Measurements from ENCODE around the gene ZNF423.

Gene ZNF423

DNA sequence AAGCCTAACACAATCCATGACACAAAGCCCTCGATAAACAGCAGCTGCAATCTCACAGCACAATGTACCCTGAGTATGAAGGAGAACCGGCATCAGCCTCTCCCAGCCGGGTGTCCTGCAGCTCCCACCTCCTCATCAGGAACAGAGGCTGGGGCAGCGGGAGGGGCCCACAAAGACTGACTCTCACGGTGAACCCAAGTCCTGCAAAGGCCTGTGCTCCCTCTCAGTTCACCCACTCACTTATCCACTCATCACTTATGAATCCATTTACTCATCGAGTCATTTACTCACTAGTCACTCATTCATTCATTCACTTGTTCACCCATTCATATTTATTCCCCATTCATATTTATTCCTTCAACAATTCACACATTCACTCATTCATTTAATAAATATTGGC is 11.6 kb downstream of the ZNF423 start:
- intact Hi-C loops (cut with DNase I; ENCODE audit: low total_unique reads): no loop called here
- no peak for DNase-seq
- no peaks in the 10 kb centered on the region for H3K27me3 ChIP-seq
- no peak overlapping the region for H3K27ac ChIP-seq
- H3K4me1 ChIP-seq: peaks cover 0 to 2% (median under 1%) of the 10 kb centered on the region in 4 donors
- H3K4me3 ChIP-seq: no peak overlapping the region
- TF ChIP-seq, protein P1, sequence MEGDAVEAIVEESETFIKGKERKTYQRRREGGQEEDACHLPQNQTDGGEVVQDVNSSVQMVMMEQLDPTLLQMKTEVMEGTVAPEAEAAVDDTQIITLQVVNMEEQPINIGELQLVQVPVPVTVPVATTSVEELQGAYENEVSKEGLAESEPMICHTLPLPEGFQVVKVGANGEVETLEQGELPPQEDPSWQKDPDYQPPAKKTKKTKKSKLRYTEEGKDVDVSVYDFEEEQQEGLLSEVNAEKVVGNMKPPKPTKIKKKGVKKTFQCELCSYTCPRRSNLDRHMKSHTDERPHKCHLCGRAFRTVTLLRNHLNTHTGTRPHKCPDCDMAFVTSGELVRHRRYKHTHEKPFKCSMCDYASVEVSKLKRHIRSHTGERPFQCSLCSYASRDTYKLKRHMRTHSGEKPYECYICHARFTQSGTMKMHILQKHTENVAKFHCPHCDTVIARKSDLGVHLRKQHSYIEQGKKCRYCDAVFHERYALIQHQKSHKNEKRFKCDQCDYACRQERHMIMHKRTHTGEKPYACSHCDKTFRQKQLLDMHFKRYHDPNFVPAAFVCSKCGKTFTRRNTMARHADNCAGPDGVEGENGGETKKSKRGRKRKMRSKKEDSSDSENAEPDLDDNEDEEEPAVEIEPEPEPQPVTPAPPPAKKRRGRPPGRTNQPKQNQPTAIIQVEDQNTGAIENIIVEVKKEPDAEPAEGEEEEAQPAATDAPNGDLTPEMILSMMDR (IDR thresholded peaks at IDR 0.05): no peak
- no peaks in the 10 kb centered on the region for H3K9me3 ChIP-seq
- no peaks in the 10 kb centered on the region for H3K36me3 ChIP-seq

DNA sequence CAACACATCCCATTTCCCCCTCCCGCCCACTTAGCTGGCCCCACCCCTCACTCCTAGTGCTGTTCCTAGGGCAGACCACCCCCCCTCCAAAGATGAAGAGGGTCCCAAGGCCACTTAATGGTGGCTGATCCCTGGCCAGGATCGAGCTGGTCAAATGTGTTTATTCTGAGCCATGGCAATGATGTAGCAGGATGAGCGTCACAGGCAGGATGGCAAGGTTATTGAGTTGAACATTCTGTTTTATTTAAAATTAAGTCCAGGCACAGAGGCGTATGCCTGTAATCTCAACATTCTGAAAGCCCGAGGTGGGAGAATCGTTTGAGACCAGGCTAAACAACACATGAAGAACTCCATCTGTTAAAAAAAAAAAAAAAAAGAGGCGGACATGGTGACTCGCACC is 12.2 kb downstream of the ZNF423 start:
- Histone ChIP-seq H3K4me3 (no peak overlapping the region), H3K9me3 (no peaks in the 10 kb centered on the region), H3K27ac (no peak overlapping the region), H3K4me1 (peaks cover 0 to 7% (median 3%) of the 10 kb centered on the region in 4 donors), H3K27me3 (peaks cover 0 to under 1% of the 10 kb centered on the region in 2 donors), H3K36me3 (no peaks in the 10 kb centered on the region)
- DNase-seq: no peak
- intact Hi-C loops (cut with DNase I; ENCODE audit: low total_unique reads): no loop called here
- TF ChIP-seq, protein P1 (IDR thresholded peaks at IDR 0.05): no peak

DNA sequence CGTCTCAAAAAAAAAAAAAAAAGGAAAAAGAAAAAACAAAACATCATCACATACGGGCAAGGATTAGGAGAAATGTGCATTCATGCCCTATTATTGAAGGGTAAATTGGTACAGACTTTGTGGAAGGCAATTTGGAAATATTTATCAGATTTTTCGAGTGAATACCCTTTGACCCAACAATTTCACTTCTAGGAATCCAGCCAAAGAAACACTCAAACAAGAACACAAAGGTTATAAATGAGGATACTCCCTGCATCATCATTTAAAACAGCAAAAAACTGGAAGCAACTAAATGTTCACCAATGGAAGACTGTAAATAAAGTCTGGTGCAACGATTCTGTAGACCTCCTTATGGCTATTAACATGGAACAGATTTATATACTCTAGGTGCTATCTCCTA is 12.9 kb downstream of the ZNF423 start:
- no peak overlapping the region for H3K4me3 ChIP-seq
- no peaks in the 10 kb centered on the region for H3K9me3 ChIP-seq
- intact Hi-C loops (cut with DNase I; ENCODE audit: low total_unique reads): no loop called here
- TF ChIP-seq, protein P1 (IDR thresholded peaks at IDR 0.05): no peak
- H3K27ac ChIP-seq: no peak overlapping the region
- H3K36me3 ChIP-seq: no peaks in the 10 kb centered on the region
- no peak for DNase-seq
- peaks cover 0 to 15% (median 7%) of the 10 kb centered on the region in 4 donors for H3K4me1 ChIP-seq
- peaks cover 0 to 6% of the 10 kb centered on the region in 2 donors for H3K27me3 ChIP-seq

DNA sequence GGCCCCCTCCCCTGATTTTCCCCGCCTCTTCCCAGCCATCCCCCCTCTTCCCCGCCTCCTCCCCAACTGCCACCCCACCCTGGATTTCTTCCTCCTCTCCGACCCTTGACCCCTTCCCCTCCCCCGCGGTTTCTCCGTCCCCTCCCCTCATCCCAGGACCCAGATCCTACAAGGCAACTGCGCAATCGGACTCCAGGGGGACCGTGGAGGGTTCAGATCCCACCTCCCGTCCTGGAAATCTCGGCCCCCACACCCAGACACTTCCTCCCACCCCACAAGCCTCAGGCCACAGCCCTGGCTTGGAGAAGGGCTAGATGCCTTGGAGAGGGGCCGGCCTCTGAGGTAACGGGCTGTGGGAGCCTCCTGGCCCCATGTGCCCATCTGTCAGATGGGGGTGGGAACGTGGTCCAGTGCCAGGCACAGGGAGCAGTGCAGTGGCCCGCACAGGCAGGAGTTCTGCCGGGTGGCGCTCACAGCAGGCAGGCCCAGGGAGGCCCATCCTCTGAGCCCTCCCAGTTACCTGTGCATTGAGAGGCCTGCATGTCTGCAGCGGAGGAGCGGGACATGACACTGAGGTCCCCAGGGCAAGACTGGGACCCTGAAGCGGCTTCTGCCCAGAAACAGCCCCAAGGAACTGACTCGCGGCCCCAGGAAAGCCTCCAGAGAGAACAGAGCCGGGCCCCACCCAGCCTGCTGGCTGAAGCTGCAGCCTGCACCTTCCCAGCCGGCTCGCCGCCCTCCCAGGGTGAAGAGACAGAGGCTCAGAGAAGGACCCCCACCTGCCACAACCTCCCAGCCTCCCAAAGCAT is 16.7 kb downstream of the ZNF423 start:
- peaks cover 13 to 51% (median 41%) of the 10 kb centered on the region in 4 donors for H3K4me1 ChIP-seq
- H3K27me3 ChIP-seq: peaks cover 0 to 6% of the 10 kb centered on the region in 2 donors
- H3K27ac ChIP-seq: peak overlapping the region in 1 of 2 donors; percentile 16

DNA sequence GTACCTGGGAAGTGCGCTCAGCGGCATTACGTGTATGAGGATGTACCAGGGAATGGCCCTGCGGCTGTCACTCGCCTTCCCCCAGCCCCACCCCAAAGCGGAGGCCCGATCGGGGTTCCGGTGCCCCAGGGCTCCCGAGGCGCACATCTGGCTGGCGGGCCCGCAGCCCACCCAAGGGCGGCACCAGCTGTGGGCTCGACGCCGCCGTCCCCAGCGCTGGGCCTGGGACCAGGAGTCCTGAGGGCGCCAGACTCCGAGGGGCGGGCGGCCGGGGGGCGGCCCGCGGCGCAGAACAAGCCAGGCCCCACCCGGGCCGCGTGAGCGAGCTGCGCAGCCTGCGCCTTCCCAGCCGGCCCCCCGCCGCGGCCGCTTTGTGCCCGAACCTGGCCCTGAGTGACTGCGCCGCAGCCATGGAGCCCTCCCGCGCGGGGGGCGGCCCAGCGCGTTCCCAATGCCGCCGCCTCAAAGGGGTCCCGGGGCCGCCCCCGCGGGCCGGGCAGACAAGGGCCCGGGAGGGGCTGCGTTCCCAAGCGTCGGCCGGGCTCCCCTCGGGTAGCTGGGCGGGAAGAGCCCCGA is 17.4 kb downstream of the ZNF423 start:
- Histone ChIP-seq H3K36me3 (no peaks in the 10 kb centered on the region), H3K27ac (peak overlapping the region in 1 of 2 donors; percentile 16), H3K4me3 (peak overlapping the region in 1 of 2 donors; percentile 12), H3K4me1 (peaks cover 13 to 58% (median 47%) of the 10 kb centered on the region in 4 donors), H3K9me3 (no peaks in the 10 kb centered on the region), H3K27me3 (peaks cover 0 to 6% of the 10 kb centered on the region in 2 donors)
- intact Hi-C loops (cut with DNase I; ENCODE audit: low total_unique reads): no loop called here
- no peak for DNase-seq
- TF ChIP-seq, protein P1 (IDR thresholded peaks at IDR 0.05): no peak

More for the DNA sequence above, 16.7 kb downstream of the ZNF423 start:
- DNase-seq: no peak
- H3K36me3 ChIP-seq: no peaks in the 10 kb centered on the region
- intact Hi-C loops (cut with DNase I; ENCODE audit: low total_unique reads): no loop called here
- H3K9me3 ChIP-seq: no peaks in the 10 kb centered on the region
- H3K4me3 ChIP-seq: peak overlapping the region in 1 of 2 donors; percentile 12
- TF ChIP-seq, protein P1 (IDR thresholded peaks at IDR 0.05): no peak

Measured in tibial artery (tissue), 4 donors.